HL-60/S4 (cell line): ENCODE results near the gene SCN1A.
"Not testable (repeated sequence)": the region's sequence is repeated elsewhere in the genome, so short reads cannot be mapped to it uniquely, and the experiment has no call there.

Source experiments
- in situ Hi-C: fragments of 300-500 bp; cut with MboI; formaldehyde crosslinking; loops from 2 replicates; pipeline ENCODE4 v1.14.3; 2022; ENCODE audit warnings: low sequenced_read_pairs

SCN1A gene

DNA sequence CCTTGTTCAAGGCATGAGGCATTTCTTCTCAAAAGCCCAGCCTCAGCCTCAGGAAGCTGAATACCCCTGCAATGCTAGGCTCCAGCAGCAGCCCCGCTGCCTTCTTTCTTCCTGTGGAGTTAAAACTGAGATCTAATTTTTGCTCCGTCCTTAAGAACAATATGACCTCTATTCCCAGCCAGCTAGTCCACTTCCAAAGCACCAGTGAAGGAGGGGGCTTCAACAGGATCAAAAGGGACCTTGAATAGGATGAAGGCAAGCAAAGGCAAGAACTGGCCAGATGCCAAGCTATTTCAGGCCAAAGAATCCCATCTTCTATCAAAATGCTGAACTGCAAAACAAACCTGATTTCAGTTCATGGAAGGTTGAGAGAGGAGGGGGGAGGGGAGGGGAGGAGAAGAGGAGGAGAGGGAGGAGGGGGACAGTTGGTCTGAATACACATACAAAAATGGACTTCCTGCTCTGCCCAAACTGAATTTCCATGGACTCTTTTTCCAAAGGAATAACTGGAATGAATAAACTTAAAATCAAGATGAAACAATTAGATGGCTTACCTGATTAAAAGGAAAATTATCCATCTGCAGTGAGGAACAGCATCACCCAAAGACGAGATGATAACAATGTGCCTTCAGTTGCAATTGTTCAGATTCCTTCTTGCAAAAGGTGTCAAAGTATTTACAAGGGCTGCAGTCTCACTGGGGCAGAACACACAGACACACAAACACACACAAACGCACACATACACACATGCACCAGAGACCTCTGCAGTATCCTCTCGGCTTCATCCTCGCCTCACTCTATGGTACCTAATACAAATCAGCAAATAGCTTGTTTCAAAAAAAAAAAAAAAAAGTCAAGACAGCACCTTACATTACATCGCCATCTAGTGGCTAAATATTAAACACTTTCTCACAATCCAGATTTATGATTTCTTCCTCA is at the start of gene SCN1A:
Gene SCN1A, minus strand, starts transcription at position 804 of the 939 bp plus-strand sequence. CDS start 54,399 bp downstream, outside the sequence.
- in situ Hi-C loops: no loop called here

DNA sequence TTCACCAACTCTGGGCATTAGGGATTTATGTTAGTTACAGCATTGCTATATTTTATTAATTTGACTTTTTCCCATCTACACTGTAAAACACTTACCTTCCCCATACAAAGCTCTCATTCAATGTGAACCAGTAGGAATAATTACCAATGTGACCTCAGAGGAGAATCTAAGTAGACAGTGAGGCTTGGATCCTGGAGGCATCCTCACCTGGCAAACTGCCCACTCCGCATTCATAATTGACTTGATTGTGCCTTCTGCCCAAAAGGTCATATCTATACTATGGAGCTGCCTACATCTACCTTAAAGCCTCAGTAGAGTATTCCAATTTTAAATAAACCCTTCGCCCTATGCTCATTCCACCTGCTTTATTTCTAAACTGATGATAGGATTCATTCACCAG is 45.4 kb upstream of the SCN1A start:
- in situ Hi-C loops: no loop called here

GRCh38 chr2:166171216-166171615 is 43.4 kb upstream of the SCN1A start:
- in situ Hi-C loops: no loop called here

- in situ Hi-C loops: no loop called here
Measured at GRCh38 chr2:166170356-166170755, 42.5 kb upstream of the SCN1A start.

DNA sequence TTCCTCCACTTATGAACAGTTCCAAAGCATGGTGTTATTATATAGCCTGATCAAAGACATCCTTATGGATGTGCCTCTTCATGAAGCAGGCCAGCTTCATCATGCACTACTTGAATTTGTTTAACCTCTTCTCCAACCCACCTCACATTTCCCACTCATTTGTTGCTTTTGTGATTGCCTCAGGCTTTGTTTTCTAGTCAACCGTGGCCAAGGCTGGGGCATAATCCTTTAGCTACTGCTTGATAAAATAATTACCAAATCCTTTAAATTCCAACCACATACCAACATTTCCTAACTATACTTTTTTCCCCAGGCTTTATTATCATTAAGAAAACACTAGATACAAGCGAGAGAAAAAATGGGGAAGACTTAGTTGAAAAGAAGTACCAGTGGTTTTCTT is 39.6 kb upstream of the SCN1A start:
- in situ Hi-C loops: no loop called here

DNA sequence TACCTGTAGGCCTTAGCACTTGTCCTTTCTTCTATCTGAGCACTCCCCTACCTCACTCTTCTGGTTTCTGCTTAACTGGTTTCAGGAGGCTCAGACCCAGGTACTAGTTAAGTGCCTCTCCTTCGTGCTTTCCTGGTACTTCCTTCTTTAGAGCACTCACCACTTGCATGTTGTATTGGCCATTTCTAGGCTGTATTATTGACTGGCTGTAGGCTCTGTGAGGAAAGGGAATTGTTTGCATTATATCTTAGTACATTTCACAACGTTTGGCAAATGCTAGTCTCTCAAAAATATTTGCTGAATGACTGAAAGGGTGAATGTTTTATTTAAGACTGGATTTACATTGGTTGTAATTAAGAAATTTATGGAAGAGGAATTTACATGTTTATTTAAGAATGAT is 36.0 kb upstream of the SCN1A start:
- in situ Hi-C loops: no loop called here

DNA sequence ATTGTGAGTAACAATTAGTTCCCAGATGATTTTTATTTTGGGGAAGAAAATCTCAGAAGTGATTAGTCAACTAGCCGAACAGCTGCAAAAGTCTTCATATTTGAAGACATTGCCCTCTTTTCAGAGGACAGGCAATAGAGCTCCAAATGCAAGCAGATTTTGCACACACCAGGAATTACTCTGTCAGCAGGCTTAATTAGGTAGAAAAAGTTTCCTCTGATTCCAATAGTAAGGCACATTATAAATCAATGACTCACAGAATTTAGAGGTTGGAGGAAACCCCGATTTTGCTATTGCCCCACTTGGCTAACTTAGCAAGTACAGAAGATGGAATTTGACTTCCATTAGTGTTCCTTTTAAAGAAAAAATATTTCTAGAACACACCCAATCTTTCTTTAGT is 30.7 kb upstream of the SCN1A start:
- in situ Hi-C loops: no loop called here

DNA sequence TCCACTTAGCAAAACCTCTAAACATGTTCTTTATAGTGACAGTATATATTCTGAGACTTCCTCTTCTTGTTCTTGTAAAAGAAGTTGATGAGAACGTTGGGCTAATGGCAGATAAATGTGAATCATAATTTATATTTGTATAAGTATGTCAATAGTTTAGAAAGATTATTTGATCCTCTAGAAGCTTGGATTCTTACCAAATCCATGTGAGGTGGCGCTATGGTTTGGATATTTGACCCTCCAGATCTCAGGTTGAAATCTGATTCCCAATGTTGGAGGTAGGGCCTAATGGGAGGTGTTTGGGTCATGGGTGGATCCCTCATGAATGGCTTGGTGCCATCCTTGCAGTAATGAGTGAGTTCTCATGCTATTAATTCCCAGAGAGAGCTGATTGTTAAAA is 29.8 kb upstream of the SCN1A start:
- in situ Hi-C loops: no loop called here

DNA sequence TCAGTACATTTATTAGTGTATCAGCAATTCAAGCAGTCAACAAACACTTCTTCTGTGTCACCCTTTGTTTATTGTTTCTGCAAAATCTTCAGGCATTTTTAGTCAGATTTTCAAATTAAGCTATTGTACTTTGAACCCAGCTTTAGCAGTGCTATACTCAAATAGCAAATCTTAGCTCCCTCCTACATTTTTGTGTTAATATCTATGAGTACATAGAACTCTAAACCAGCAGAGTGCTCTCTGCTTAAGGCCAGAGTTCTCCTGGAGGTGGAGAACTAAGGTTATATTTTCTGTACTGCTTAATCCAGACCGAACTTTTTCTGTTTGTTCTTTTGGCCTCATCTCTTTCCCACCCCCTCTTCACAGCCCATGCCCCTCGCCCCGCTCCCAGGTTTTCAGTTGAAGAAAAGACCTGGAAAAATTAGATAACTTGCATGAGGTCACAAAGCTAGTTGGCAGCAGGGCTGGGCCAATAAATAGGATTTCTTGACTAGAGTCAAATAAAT is 29.2 kb upstream of the SCN1A start:
- in situ Hi-C loops: no loop called here

- in situ Hi-C loops: no loop called here
Measured at GRCh38 chr2:166155589-166155988, 27.8 kb upstream of the SCN1A start.

DNA sequence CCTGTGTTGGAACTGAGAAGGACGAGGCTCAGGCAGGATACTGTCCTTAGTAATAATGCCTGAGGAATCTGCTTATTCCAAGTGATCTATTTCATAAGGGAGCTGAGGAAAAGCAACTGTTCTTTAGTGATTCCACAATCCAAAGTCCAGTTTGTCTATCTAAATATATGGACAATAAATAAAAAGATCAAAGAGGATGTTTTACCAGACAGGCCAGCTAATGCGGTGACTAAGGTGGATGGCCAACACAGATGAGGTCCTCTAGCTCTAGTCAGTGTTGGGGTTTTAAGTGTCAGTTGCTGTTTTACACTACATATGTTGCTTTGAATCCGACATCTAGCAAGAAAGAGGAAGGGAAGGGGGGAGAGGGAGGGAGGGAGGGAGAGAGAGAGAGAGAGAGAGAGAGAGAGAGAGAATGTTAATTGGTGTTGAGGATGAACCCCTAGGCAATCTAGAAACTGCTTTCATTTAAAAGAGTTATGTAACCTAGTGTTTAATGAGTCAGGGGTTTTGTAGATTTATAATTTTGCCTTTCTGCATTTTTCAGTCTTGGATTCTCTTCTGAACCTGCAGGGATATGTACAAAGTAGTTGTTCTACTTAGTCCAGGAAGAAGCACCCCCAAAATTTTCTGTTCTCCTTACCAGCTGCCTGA is 27.0 kb upstream of the SCN1A start:
- in situ Hi-C loops: no loop called here

- in situ Hi-C loops: no loop called here
Measured at GRCh38 chr2:166152064-166152463, 24.2 kb upstream of the SCN1A start.

DNA sequence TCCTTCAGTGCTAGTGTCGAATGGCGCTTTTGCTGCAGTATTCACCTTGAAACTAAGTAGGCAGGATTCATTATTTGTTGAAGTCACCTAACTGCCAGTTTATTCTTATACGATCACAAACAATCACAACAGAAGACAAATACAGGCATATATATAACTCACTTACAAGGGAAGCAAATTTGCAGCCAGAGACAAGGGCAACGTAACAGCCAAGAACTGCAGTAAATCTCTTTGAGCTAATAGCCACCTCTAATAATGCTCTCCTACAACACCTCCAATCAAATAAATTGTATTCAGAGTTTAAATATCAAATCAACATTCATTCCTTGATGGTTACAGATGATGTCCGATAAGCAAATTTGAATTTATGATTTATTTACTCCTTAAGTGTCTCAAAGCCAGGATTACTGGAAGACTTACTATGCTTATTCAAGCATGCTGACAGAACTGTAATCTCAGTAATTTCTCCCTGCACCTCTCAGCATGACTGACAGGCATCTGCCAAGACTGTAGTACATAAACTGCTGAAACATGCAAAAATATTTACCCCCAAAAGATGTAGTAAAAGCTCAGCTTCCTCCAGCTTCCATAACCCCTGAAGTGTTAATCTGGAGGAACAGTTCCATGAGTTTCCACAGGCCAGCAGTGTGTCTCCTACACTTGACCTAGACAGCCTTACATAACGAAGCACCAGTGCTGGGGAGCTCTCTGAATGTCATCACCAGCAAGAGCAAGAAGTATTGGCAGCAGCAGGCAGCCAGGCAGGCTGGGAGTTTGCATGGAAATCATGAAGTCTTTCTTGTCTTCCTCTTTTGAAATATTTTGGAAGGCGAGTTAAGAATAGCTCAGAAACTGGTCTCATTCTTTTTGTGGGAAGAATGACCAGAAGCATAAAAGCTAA is 20.9 kb upstream of the SCN1A start:
- in situ Hi-C loops: no loop called here

- in situ Hi-C loops: no loop called here
Measured at GRCh38 chr2:166147883-166148282, 20.1 kb upstream of the SCN1A start.

DNA sequence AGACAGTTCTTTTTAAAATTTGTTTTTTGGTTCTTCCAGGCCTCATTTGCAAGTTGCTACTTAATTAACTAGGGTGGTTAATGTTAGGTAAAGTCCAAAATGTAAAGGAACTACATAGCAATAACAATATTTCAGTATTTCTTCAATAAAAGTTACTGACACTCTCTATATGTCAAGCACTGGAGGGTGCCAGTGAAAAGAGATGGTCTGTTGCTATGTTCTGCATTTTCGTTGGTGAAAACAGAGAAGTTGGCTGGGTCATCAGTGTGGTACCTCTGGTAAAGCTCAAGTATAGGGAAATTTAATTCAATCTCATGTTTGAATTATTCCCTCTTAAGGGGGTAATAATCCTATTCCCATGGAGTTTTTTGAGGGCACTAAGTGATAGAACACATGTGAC is 16.3 kb upstream of the SCN1A start:
- in situ Hi-C loops: no loop called here

DNA sequence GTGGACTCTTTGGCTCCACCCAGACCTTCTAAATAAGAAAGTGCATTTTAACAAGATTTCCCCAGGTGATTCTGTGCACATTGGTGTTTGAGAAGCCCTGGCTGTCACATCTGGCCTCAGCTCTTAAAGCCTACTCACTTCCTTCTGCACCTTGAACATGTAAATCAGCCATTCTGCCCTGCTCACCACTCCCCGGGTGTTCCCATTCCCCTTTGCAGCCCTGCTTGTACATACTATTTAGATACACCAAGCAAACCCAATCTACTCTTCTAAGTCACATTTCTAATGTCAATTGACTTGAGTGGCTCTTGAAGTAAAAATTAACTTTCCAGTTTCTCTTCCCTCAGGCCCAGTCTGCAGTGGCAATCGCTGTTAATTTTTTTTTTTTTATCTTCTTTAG is 13.1 kb upstream of the SCN1A start:
- in situ Hi-C loops: no loop called here

- in situ Hi-C loops: no loop called here
Measured at GRCh38 chr2:166140475-166140874, 12.7 kb upstream of the SCN1A start.

DNA sequence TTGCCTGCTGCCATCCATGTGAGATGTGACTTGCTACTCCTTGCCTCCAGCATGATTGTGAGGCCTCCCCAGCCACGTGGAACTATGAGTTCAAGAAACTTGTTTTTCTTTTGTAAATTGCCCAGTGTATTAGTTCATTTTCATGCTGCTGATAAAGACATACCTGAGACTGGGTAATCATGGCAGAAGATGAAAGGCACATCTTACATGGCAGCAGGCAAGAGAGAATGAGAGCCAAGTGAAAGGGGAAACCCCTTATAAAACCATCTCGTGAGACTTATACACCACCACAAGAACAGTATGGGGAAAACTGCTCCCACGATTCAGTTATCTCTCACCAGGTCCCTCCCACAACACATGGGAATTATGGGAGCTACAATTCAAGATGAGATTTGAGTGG is 11.7 kb upstream of the SCN1A start:
- in situ Hi-C loops: not testable (repeated sequence)

DNA sequence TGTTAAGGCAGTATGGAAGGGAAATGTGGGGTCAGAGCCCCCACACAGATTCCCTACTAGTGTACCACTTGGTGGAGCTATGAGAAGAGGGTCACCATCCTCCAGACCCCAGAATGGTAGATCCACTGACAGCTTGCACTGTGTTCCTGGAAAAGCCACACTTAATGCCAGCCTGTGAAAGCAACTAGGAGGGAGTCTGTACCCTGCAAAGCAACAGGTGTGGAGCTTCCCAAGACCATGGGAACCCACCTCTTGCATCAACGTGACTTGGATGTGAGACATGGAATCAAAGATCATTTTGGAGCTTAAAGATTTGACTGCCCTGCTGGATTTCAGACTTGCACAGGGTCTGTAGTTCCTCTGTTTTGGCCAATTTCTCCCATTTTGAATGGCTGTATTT is 10.8 kb upstream of the SCN1A start:
- in situ Hi-C loops: no loop called here

- in situ Hi-C loops: no loop called here
Measured at GRCh38 chr2:166138144-166138543, 10.3 kb upstream of the SCN1A start.

DNA sequence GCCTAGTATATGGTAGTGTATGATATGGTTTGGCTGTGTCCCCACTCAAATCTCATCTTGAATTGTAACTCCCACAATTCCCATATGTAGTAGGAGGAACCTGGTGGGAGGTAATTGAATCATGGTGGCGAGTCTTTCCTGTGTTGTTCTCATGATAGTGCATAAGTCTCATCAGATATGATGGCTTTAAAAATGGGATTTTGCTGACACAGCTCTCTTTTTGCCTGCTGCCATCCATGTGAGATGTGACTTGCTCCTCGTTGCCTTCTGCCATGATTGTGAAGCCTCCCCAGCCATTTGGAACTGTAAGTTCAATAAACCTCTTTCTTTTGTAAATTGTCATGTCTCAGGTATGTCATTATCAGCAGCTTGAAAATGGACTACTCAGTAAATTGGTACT is 9.5 kb upstream of the SCN1A start:
- in situ Hi-C loops: no loop called here
